K562 (cell line): ENCODE data around the gene VPS50. TPM values are rescaled to one million over a fixed set of nuclear protein-coding genes. Genes with fewer than 3 reads are reported as not detected.

Experiments
- ELF1 ChIP-seq: fragments of 200-800 bp; sonication (Bioruptor generic); IDR thresholded peaks from 2 replicates; pipeline ENCODE4 v1.6.1; 2016; ENCODE audit warnings: missing genetic modification characterization, missing compliant biosample characterization
- ILK ChIP-seq: fragments of 450-650 bp; IDR thresholded peaks from 2 replicates; pipeline ENCODE4 v1.6.1; 2016; ENCODE audit warnings: missing genetic modification characterization, low read depth, mild to moderate bottlenecking, missing compliant biosample characterization, moderate library complexity, borderline replicate concordance
- JUN ChIP-seq, 2 experiments: sonication (generic) in 1 of 2; formaldehyde crosslinking in 1 of 2; IDR thresholded peaks; 2 replicates each; pipeline versions ENCODE4 v1.6.1 to v1.8.0; 2012 to 2022; ENCODE audit warnings: borderline replicate concordance in 2 of 2, mild to moderate bottlenecking in 2 of 2, improper control_type of control experiment in 1 of 2, low read depth in 1 of 2, low read length in 1 of 2, missing genetic modification reagents in 1 of 2
- MCM3 ChIP-seq: fragments of 450-650 bp; IDR thresholded peaks from 2 replicates; pipeline ENCODE4 v1.6.1; 2016
- MEF2A ChIP-seq: IDR thresholded peaks from 2 replicates; pipeline ENCODE4 v1.6.1; 2011; ENCODE audit warnings: low read depth, mild to moderate bottlenecking, low read length, moderate library complexity; ENCODE audit not compliant: control insufficient read depth
- NFYB ChIP-seq: IDR thresholded peaks from 2 replicates; pipeline ENCODE4 v1.6.1; 2011; ENCODE audit warnings: mild to moderate bottlenecking, moderate library complexity; ENCODE audit not compliant: insufficient read length; ENCODE audit errors: extremely low read depth
- SRF ChIP-seq, 2 experiments: fragments of 250-450, 450-650 bp in 1 of 2; sonication (Bioruptor Pico) in 1 of 2; sonication (generic) in 1 of 2; formaldehyde crosslinking; IDR thresholded peaks; 2 replicates each; pipeline versions ENCODE4 v1.5.0 to v1.5.1; 2020 to 2022; ENCODE audit warnings: mild to moderate bottlenecking in 1 of 2, missing genetic modification reagents in 1 of 2
- TEAD2 ChIP-seq: fragments of 450-650 bp; IDR thresholded peaks from 2 replicates; pipeline ENCODE4 v1.6.1; 2016; ENCODE audit warnings: missing genetic modification characterization, control low read depth, missing compliant biosample characterization
- WHSC1 ChIP-seq: IDR thresholded peaks from one replicate; pipeline ENCODE4 v1.6.1; 2012; ENCODE audit warnings: low read length, control low read depth, inconsistent platforms
- ZNF589 ChIP-seq: fragments of 200-800 bp; sonication (Bioruptor generic); IDR thresholded peaks from 2 replicates; pipeline ENCODE4 v1.6.1; 2016; ENCODE audit warnings: low read depth, missing genetic modification characterization, missing compliant biosample characterization
- polyA plus RNA-seq, 8 experiments: library from polyadenylated mRNA; depleted of rRNA in 4 of 8; stranded (reverse) in 5 of 8; unstranded in 3 of 8; fragments of >200 nt; fragmentation: Nextera tagmentation in 2 of 8; fragmentation: Illumina TruSeq in 1 of 8; extraction: Ambion mirVana in 2 of 8; extraction: Trizol in 1 of 8; gene quantifications; 2 replicates each; pipeline versions ENCODE4 v1.2.1 to v1.2.3, GENCODE V29; 2011 to 2014; ENCODE audit warnings: inconsistent platforms in 1 of 8, missing spikeins in 1 of 8
- total RNA-seq, 7 experiments: library from RNA; depleted of rRNA in 6 of 7; stranded (reverse); fragments of >200 nt in 6 of 7; fragmentation: Illumina TruSeq in 2 of 7; extraction: Trizol in 2 of 7; gene quantifications; 2 replicates each; pipeline versions ENCODE4 v1.2.1 to v1.2.3, GENCODE V29; 2011 to 2021; ENCODE audit warnings: low replicate concordance in 1 of 7
- TF ChIP-seq, protein P1 (sequence below): fragments of 450-650 bp; formaldehyde crosslinking; IDR thresholded peaks from 2 replicates; pipeline ENCODE4 v1.4.0; 2022; ENCODE audit warnings: missing genetic modification characterization
- TF ChIP-seq, protein P2 (sequence below), 2 experiments: fragments of 450-650 bp in 1 of 2; sonication (generic) in 1 of 2; formaldehyde crosslinking in 1 of 2; IDR thresholded peaks in 1 of 2; conservative IDR thresholded peaks in 1 of 2; 2 replicates each; pipeline versions ENCODE4 v1.6.1 to v1.8.1; 2016 to 2023; ENCODE audit warnings: mild to moderate bottlenecking in 2 of 2, moderate library complexity in 2 of 2, inconsistent platforms in 1 of 2, missing genetic modification reagents in 1 of 2
- TF ChIP-seq, protein P3 (sequence below): sonication (generic); formaldehyde crosslinking; IDR thresholded peaks from 2 replicates; pipeline ENCODE4 v1.9.0; 2022; ENCODE audit warnings: mild to moderate bottlenecking, missing genetic modification reagents
- TF ChIP-seq, protein P4 (sequence below): IDR thresholded peaks from 3 replicates; pipeline ENCODE4 v1.6.1; 2011; ENCODE audit warnings: borderline replicate concordance, mild to moderate bottlenecking, moderate library complexity; ENCODE audit not compliant: insufficient read length; ENCODE audit errors: extremely low read depth
- TF ChIP-seq, protein P5 (sequence below): fragments of 250-450 bp; sonication (Bioruptor Pico); IDR thresholded peaks from 2 replicates; pipeline ENCODE4 v1.5.0; 2021; ENCODE audit warnings: mild to moderate bottlenecking, moderate library complexity
- TF ChIP-seq, protein P6 (sequence below): sonication (generic); formaldehyde crosslinking; IDR thresholded peaks from 2 replicates; pipeline ENCODE4 v1.8.0; 2022; ENCODE audit warnings: missing genetic modification reagents, mild to moderate bottlenecking, moderate library complexity, borderline replicate concordance

Gene VPS50
- total and polyA plus RNA-seq, 9 of the 15 experiments (the other 6 are each of a cell fraction or from before 2014, with no cell fraction given): 10.5 to 29.4 (median 15.8) TPM

DNA sequence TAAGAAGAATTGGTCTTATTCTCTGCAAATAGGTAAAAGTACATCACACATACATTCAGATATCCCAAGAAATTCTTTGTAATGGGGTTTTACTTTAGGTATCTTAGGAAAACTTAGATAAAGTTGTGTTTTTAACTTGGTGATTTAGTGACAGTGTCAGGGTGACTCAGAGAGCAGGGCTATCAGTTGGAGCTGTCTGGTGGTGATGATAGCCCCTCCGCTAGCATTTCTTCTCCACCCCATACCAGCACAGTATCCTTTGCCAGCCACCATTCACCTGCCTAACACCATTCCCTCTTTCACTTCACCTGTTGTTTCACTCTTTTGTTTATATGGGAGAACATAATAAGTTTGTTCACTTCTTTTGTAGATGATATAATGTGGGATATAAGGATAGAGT is 30.4 kb downstream of the VPS50 start (continued):
- TF ChIP-seq, protein P1, sequence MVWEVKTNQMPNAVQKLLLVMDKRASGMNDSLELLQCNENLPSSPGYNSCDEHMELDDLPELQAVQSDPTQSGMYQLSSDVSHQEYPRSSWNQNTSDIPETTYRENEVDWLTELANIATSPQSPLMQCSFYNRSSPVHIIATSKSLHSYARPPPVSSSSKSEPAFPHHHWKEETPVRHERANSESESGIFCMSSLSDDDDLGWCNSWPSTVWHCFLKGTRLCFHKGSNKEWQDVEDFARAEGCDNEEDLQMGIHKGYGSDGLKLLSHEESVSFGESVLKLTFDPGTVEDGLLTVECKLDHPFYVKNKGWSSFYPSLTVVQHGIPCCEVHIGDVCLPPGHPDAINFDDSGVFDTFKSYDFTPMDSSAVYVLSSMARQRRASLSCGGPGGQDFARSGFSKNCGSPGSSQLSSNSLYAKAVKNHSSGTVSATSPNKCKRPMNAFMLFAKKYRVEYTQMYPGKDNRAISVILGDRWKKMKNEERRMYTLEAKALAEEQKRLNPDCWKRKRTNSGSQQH (CRISPR knock-in tag): no peak
- no peak for TF ChIP-seq ELF1 (tag)
- TF ChIP-seq ILK (tag): no peak
- TF ChIP-seq, protein P2, sequence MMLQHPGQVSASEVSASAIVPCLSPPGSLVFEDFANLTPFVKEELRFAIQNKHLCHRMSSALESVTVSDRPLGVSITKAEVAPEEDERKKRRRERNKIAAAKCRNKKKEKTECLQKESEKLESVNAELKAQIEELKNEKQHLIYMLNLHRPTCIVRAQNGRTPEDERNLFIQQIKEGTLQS (IDR thresholded peaks at IDR 0.05): peak; percentile 81
- TF ChIP-seq, protein P2 (CRISPR knock-in tag; conservative IDR thresholded peaks at IDR 0.05): no peak
- TF ChIP-seq TEAD2 (tag): no peak
- TF ChIP-seq, protein P3, sequence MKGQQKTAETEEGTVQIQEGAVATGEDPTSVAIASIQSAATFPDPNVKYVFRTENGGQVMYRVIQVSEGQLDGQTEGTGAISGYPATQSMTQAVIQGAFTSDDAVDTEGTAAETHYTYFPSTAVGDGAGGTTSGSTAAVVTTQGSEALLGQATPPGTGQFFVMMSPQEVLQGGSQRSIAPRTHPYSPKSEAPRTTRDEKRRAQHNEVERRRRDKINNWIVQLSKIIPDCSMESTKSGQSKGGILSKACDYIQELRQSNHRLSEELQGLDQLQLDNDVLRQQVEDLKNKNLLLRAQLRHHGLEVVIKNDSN: no peak
- no peak for TF ChIP-seq MCM3
- TF ChIP-seq ZNF589 (CRISPR knock-in tag): no peak
- TF ChIP-seq, protein P4, sequence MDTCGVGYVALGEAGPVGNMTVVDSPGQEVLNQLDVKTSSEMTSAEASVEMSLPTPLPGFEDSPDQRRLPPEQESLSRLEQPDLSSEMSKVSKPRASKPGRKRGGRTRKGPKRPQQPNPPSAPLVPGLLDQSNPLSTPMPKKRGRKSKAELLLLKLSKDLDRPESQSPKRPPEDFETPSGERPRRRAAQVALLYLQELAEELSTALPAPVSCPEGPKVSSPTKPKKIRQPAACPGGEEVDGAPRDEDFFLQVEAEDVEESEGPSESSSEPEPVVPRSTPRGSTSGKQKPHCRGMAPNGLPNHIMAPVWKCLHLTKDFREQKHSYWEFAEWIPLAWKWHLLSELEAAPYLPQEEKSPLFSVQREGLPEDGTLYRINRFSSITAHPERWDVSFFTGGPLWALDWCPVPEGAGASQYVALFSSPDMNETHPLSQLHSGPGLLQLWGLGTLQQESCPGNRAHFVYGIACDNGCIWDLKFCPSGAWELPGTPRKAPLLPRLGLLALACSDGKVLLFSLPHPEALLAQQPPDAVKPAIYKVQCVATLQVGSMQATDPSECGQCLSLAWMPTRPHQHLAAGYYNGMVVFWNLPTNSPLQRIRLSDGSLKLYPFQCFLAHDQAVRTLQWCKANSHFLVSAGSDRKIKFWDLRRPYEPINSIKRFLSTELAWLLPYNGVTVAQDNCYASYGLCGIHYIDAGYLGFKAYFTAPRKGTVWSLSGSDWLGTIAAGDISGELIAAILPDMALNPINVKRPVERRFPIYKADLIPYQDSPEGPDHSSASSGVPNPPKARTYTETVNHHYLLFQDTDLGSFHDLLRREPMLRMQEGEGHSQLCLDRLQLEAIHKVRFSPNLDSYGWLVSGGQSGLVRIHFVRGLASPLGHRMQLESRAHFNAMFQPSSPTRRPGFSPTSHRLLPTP: no peak
- 0 out of 2 replicates have a peak, but pooled peaks have one; percentile 18 for TF ChIP-seq JUN (IDR thresholded peaks at IDR 0.05; ENCODE audit: borderline replicate concordance, low read depth, low read length)
- no peak for TF ChIP-seq JUN (CRISPR knock-in tag; IDR thresholded peaks at IDR 0.05; ENCODE audit: borderline replicate concordance)
- TF ChIP-seq, protein P5, sequence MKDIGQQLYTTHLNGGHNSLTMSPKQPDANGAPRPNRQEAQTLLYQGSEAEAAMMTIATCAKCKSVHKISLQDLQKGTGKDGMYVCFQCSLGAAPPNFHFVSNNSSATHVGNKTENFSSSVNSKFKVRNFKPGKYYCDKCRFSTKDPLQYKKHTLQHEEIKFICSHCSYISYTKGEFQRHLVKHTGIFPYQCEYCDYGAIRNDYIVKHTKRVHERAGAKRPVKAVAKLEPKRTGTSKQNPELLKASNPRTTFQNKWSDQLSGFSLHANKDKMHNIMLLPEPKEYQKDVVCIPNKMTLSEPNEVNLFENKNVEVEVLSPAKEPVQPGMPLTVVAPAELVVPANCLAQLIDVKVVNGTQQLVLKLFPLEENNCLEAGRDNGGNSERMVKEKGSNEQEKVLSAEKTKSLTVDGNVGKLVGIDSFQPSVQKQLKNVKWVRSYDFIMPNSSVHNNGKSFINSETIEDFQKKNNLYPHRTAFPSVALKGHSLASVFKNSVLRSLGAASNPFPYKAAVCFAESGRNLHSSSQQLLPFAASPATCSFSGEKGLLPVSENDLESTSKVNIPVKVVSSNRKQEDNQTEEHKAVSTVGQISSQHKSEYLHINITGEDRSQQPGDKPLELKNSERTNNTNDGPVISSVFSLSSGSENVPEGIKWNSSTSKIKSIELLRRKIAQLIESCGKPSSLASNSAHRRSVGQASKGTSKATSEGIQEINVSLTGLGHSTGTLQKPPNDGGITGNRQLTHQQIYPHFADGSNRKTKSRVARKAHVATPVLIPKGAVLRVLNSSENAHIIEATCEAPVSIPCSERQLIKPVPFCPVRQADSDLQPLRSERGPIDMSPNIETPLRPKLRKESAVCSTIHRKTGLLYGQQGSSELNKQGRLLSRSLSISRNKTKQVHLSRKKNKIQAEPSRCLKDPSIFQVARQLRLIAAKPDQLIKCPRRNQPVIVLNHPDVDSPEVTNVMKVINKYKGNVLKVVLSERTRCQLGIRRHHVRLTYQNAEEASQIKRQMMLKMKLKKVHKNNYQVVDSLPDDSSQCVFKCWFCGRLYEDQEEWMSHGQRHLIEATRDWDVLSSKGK (CRISPR knock-in tag): no peak
- TF ChIP-seq NFYB: no peak
- TF ChIP-seq WHSC1: no peak
- no peak for TF ChIP-seq MEF2A
- TF ChIP-seq SRF (CRISPR knock-in tag; IDR thresholded peaks at IDR 0.05): no peak
- TF ChIP-seq, protein P6, sequence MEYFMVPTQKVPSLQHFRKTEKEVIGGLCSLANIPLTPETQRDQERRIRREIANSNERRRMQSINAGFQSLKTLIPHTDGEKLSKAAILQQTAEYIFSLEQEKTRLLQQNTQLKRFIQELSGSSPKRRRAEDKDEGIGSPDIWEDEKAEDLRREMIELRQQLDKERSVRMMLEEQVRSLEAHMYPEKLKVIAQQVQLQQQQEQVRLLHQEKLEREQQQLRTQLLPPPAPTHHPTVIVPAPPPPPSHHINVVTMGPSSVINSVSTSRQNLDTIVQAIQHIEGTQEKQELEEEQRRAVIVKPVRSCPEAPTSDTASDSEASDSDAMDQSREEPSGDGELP: no peak
